Prostate gland (tissue), 2 donors: Measurements from ENCODE around the gene ANKRD37.

Source experiments
- POLR2A ChIP-seq: fragments of 450-650 bp; IDR thresholded peaks from one replicate; pipeline ENCODE4 v1.6.1; 2016; ENCODE audit warnings: antibody characterized with exemption, mild to moderate bottlenecking
- POLR2AphosphoS5 ChIP-seq: sonication (generic); formaldehyde crosslinking; IDR thresholded peaks from one replicate; pipeline ENCODE4 v1.6.1; 2017; ENCODE audit warnings: antibody characterized with exemption
- TF ChIP-seq, protein P1 (sequence below), 4 experiments: fragments of 200-600 bp in 2 of 4; fragments of 450-650 bp in 2 of 4; sonication (generic) in 2 of 4; IDR thresholded peaks; 1 replicate in 3 of 4; 2 replicates in 1 of 4; pipeline ENCODE4 v1.5.1; 2016 to 2019; ENCODE audit warnings: antibody characterized with exemption in 4 of 4, mild to moderate bottlenecking in 2 of 4, moderate library complexity in 2 of 4

DNA sequence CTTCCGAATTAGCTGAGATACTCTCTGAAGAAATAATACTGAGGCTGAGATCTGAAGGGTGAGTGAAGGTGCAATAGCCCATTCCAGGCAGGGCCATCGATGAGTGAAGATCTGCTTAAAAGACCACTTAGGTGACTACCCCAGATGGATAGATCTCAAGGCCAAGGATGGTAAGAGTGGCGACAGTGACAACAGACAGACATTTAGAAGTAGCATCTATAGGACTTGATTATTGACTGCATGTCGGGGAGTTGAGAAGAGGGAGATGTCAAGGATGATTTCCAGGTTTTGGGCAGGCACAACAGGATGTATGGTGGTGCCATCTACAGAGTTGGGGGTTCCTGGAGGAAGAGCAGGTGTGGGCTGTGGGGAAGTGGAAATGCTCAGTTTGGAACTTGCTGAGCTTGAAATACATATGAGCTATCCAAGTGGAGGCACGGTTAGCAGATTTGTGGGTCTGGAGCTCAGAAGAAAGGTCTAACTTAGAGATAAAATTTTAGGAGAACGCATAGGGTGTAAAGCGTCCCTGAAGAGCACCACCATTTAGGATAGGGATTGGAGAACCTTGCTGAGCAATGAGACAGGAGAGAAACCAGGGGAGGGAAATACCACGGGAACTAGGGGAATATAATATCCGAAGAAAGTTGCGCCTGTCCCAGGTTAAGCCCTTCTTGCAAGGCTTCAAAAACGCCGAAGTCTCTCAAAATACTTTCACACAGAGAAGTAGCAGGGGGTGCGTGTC, 28.4 kb downstream of the ANKRD37 start:
- TF ChIP-seq POLR2A, result no peak
- TF ChIP-seq, protein P1, sequence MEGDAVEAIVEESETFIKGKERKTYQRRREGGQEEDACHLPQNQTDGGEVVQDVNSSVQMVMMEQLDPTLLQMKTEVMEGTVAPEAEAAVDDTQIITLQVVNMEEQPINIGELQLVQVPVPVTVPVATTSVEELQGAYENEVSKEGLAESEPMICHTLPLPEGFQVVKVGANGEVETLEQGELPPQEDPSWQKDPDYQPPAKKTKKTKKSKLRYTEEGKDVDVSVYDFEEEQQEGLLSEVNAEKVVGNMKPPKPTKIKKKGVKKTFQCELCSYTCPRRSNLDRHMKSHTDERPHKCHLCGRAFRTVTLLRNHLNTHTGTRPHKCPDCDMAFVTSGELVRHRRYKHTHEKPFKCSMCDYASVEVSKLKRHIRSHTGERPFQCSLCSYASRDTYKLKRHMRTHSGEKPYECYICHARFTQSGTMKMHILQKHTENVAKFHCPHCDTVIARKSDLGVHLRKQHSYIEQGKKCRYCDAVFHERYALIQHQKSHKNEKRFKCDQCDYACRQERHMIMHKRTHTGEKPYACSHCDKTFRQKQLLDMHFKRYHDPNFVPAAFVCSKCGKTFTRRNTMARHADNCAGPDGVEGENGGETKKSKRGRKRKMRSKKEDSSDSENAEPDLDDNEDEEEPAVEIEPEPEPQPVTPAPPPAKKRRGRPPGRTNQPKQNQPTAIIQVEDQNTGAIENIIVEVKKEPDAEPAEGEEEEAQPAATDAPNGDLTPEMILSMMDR (IDR thresholded peaks at IDR 0.05), result no peak
- no peak for TF ChIP-seq POLR2AphosphoS5
